ENCODE data around the gene LYZL4.

DNA sequence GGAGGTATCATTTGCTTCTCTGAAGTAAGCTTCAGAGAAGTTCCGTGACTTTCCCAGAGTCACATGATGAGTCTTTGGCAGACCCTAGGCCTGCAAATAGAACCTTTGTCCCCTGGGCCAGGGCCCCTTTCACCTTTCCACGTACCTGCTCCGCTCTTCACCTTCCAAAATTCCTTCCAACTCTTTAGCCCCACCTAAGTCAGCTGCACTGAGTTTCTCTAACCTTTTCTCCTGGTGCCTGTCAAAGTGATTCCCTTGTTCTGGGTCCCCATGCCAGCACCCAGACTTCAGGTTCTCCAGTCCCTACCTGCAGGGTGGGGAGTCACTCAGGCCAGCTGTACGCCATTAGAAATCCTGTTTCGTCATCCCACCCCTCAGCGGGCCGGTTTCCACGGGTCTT, 12.8 kb downstream of the LYZL4 start:
- no peak for TF ChIP-seq POLR2A (IDR thresholded peaks at IDR 0.05)
- TF ChIP-seq, protein P1, sequence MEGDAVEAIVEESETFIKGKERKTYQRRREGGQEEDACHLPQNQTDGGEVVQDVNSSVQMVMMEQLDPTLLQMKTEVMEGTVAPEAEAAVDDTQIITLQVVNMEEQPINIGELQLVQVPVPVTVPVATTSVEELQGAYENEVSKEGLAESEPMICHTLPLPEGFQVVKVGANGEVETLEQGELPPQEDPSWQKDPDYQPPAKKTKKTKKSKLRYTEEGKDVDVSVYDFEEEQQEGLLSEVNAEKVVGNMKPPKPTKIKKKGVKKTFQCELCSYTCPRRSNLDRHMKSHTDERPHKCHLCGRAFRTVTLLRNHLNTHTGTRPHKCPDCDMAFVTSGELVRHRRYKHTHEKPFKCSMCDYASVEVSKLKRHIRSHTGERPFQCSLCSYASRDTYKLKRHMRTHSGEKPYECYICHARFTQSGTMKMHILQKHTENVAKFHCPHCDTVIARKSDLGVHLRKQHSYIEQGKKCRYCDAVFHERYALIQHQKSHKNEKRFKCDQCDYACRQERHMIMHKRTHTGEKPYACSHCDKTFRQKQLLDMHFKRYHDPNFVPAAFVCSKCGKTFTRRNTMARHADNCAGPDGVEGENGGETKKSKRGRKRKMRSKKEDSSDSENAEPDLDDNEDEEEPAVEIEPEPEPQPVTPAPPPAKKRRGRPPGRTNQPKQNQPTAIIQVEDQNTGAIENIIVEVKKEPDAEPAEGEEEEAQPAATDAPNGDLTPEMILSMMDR (IDR thresholded peaks at IDR 0.05), result no peak
